Fibroblast of lung (primary cell): Measurements from ENCODE around the gene PAM. TPM values are rescaled to one million over a fixed set of nuclear protein-coding genes. Genes with fewer than 3 reads are reported as not detected.
"Not testable (repeated sequence)": the region's sequence is repeated elsewhere in the genome, so short reads cannot be mapped to it uniquely, and the experiment has no call there.

Experiments
- DNase-seq, 2 donors: peaks; one replicate each; pipeline versions ENCODE4 v3.0.0 to v3.0.0-alpha.2; 2010; ENCODE audit warnings: low read depth in 2 of 2
- H2AFZ ChIP-seq: 2 replicates; pipeline ENCODE4 v1.5.1; 2012; ENCODE audit warnings: low read length, control low read depth, inconsistent platforms
- H3K27ac ChIP-seq: 2 replicates; pipeline ENCODE4 v1.5.1; 2011; ENCODE audit warnings: low read length, control low read depth; ENCODE audit not compliant: insufficient read depth
- H3K27me3 ChIP-seq: 2 replicates; pipeline ENCODE4 v1.5.1; 2011; ENCODE audit warnings: mild to moderate bottlenecking, low read length; ENCODE audit not compliant: control insufficient read depth, insufficient read depth
- H3K36me3 ChIP-seq: 2 replicates; pipeline ENCODE4 v1.5.1; 2011; ENCODE audit warnings: low read length; ENCODE audit not compliant: control insufficient read depth, insufficient read depth
- H3K4me1 ChIP-seq: 2 replicates; pipeline ENCODE4 v1.5.1; 2011; ENCODE audit warnings: low read length; ENCODE audit not compliant: control insufficient read depth, insufficient read depth; ENCODE audit errors: extremely low read depth
- H3K4me2 ChIP-seq: 2 replicates; pipeline ENCODE4 v1.5.1; 2011; ENCODE audit warnings: low read length, control low read depth; ENCODE audit not compliant: insufficient read depth; ENCODE audit errors: extremely low read depth
- H3K4me3 ChIP-seq, 4 experiments: fragments of 200-600 bp in 1 of 4; sonication (generic) in 1 of 4; replicated peaks in 1 of 4; 2 replicates each; pipeline ENCODE4 v1.5.1; 2011 to 2016; ENCODE audit warnings: low read length in 4 of 4, low read depth in 3 of 4, mild to moderate bottlenecking in 3 of 4, control low read depth in 2 of 4, inconsistent platforms in 1 of 4, mixed read lengths in 1 of 4; ENCODE audit not compliant: insufficient read depth in 1 of 4; ENCODE audit errors: control extremely low read depth in 1 of 4
- H3K79me2 ChIP-seq: 2 replicates; pipeline ENCODE4 v1.5.1; 2012; ENCODE audit warnings: mild to moderate bottlenecking, low read length, inconsistent platforms; ENCODE audit not compliant: control insufficient read depth, insufficient read depth
- H3K9ac ChIP-seq: 2 replicates; pipeline ENCODE4 v1.5.1; 2011; ENCODE audit warnings: mild to moderate bottlenecking, low read length, control low read depth; ENCODE audit not compliant: insufficient read depth
- H3K9me3 ChIP-seq: 2 replicates; pipeline ENCODE4 v1.5.1; 2012; ENCODE audit warnings: low read depth, low read length; ENCODE audit not compliant: control insufficient read depth, insufficient read depth
- H4K20me1 ChIP-seq: 2 replicates; pipeline ENCODE4 v1.5.1; 2011; ENCODE audit warnings: low read length; ENCODE audit not compliant: control insufficient read depth, insufficient read depth; ENCODE audit errors: extremely low read depth
- CTCF ChIP-seq, 2 donors: IDR thresholded peaks in 1 of 2; conservative IDR thresholded peaks in 1 of 2; 1 replicate in 1 of 2; 2 replicates in 1 of 2; pipeline ENCODE4 v1.5.1; 2011 to 2012; ENCODE audit warnings: low read length in 2 of 2, control low read depth in 1 of 2, inconsistent platforms in 1 of 2, low read depth in 1 of 2, mild to moderate bottlenecking in 1 of 2
- EZH2 ChIP-seq: IDR thresholded peaks from 2 replicates; pipeline ENCODE4 v1.5.1; 2012; ENCODE audit warnings: low read length, control low read depth, mild to moderate bottlenecking; ENCODE audit errors: missing control alignments
- polyA plus RNA-seq, 2 donors: library from polyadenylated mRNA; depleted of rRNA in 1 of 2; stranded (reverse) in 1 of 2; unstranded in 1 of 2; fragments of >200 nt; gene quantifications; 2 replicates each; pipeline ENCODE4 v1.2.1, GENCODE V29; 2011 to 2012; ENCODE audit warnings: missing spikeins in 1 of 2
- total RNA-seq: library from RNA; depleted of rRNA; stranded (reverse); fragments of >200 nt; gene quantifications from 2 replicates; pipeline ENCODE4 v1.2.1, GENCODE V29; 2014

Gene PAM
- total and polyA plus RNA-seq, 2 donors (not counting 1 experiment from before 2014, with no cell fraction given): 404 to 405 TPM

GRCh38 chr5:103037673-103038455 is 282.8 kb downstream of the PAM start:
- H3K27me3 ChIP-seq: no peaks in the 10 kb centered on the region
- TF ChIP-seq CTCF (conservative IDR thresholded peaks at IDR 0.05 in 1 of 2, IDR thresholded peaks at IDR 0.05 in 1 of 2; ENCODE audit: low read depth in 1 of 2, low read length in 2 of 2) (no peak), EZH2 (no peak)
- H3K4me1 ChIP-seq: no peaks in the 10 kb centered on the region
- no peaks in the 10 kb centered on the region for H3K36me3 ChIP-seq
- no peak overlapping the region for H3K9ac ChIP-seq
- no peaks in the 10 kb centered on the region for H4K20me1 ChIP-seq
- H2AFZ ChIP-seq: no peak overlapping the region
- DNase-seq: peak in 1 of 2 donors; percentile 10
- no peak overlapping the region for H3K27ac ChIP-seq
- H3K79me2 ChIP-seq: no peaks in the 10 kb centered on the region
- no peak overlapping the region for H3K4me3 ChIP-seq
- no peaks in the 10 kb centered on the region for H3K9me3 ChIP-seq
- H3K4me2 ChIP-seq: no peak overlapping the region

- Histone ChIP-seq H3K36me3 (no peaks in the 10 kb centered on the region), H3K9ac (no peak overlapping the region), H3K9me3 (no peaks in the 10 kb centered on the region), H2AFZ (no peak overlapping the region), H3K27me3 (no peaks in the 10 kb centered on the region), H4K20me1 (no peaks in the 10 kb centered on the region), H3K4me2 (no peak overlapping the region), H3K79me2 (no peaks in the 10 kb centered on the region), H3K4me3 (no peak overlapping the region), H3K27ac (no peak overlapping the region), H3K4me1 (no peaks in the 10 kb centered on the region)
- TF ChIP-seq EZH2 (no peak), CTCF (conservative IDR thresholded peaks at IDR 0.05 in 1 of 2, IDR thresholded peaks at IDR 0.05 in 1 of 2; ENCODE audit: low read depth in 1 of 2, low read length in 2 of 2) (peak in 1 of 2 donors; percentile 41)
- DNase-seq: peak; percentile 31 to 81
These were observed 286.1 kb downstream of the PAM start for GRCh38 chr5:103041071-103041676.

- not testable (repeated sequence) for H3K27me3 ChIP-seq, H3K79me2 ChIP-seq, H3K9me3 ChIP-seq, H3K36me3 ChIP-seq, H2AFZ ChIP-seq, H3K9ac ChIP-seq, H3K27ac ChIP-seq, DNase-seq, H3K4me2 ChIP-seq, H4K20me1 ChIP-seq, H3K4me1 ChIP-seq, H3K4me3 ChIP-seq
These were observed 291.6 kb downstream of the PAM start for GRCh38 chr5:103046706-103047105.
